ENCODE results near the gene PNPLA7.
"Not testable (repeated sequence)": the region's sequence is repeated elsewhere in the genome, so short reads cannot be mapped to it uniquely, and the experiment has no call there.

The PNPLA7 gene

DNA sequence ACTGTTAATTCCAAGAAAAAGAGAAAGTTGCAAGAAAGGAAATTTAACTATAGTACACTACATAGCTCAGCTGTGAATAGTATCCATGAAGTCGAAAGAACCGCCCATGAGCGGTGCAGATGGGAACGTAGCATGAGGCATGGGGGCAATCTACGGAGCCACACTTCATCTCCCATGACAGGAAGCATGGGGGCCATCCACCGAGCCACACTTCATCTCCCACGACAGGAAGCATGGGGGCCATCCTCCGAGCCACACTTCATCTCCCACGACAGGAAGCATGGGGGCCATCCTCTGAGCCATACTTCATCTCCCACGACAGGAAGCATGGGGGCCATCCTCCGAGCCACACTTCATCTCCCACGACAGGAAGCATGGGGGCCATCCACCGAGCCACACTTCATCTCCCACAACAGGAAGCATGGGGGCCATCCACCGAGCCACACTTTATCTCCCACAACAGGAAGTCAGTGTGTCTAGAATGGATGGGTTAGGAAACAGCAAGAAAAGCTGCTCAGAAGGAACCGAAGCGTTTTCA, 13.5 kb downstream of the PNPLA7 start:
- not testable (repeated sequence) for DNase-seq

DNA sequence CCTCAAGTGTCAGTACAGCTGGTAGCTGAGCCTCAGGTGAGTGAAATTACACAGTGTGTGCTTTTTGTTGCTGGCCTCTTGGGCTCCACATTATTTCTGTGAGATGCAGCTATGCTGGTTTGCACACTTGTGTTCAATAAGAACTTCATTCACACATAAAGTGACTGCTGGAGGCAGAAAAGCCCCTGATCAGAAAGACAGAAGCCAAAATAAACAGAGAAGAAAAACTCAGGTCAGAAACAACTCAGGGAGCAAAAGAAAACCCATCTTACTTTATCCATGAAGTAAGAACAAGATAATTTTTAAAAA, 15.1 kb downstream of the PNPLA7 start:
- DNase-seq: no peak

DNA sequence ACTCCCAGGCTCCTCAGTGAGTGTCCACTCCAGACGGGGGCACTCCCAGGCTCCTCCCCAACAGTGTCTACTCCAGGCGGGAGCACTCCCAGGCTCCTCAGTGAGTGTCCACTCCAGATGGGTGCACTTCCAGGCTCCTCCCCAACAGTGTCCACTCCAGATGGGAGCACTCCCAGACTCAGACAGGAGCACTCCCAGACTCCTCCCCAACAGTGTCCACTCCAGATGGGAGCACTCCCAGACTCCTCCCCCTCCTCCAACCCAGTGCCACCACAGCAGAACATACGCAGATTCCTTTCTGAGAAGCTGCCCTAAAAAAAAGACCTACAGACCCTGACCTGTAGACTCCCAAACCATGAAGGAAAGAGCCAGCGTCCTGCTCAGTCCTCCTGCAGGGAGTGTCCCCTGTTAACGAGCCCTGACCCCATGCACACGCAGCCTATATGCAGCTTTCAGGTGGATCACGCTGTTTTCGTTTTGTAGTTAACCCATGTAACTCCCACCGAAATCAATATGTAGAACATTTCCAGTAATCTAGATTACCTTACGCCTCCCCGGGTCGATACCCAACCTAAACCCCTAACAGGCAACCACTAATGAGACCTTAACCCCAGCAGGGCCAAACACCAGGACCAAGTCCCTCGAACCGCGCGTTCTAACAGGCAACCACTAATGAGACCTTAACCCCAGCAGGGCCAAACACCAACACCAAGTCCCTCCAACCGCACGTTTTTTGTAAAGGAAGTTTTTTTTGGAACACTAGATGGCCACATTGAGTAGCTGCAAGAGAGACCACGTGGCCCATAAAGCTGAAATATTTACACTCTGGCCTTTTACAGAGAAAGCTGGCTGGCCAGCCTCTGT, 15.7 kb downstream of the PNPLA7 start:
- DNase-seq: no peak

DNA sequence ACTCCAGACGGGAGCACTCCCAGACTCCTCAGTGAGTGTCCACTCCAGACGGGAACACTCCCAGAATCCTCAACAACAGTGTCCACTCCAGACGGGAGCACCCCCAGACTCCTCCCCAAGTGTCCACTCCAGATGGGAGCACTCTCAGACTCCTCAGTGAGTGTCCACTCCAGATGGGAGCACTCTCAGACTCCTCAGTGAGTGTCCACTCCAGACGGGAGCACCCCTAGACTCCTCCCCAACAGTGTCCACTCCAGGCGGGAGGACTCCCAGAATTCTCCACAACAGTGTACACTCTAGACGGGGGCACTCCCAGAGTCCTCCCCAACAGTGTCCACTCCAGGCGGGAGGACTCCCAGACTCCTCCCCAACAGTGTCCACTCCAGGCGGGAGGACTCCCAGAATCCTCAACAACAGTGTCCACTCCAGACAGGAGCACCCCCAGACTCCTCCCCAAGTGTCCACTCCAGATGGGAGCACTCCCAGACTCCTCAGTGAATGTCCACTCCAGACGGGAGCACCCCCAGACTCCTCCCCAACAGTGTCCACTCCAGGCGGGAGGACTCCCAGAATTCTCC, 17.2 kb downstream of the PNPLA7 start:
- not testable (repeated sequence) for DNase-seq

DNA sequence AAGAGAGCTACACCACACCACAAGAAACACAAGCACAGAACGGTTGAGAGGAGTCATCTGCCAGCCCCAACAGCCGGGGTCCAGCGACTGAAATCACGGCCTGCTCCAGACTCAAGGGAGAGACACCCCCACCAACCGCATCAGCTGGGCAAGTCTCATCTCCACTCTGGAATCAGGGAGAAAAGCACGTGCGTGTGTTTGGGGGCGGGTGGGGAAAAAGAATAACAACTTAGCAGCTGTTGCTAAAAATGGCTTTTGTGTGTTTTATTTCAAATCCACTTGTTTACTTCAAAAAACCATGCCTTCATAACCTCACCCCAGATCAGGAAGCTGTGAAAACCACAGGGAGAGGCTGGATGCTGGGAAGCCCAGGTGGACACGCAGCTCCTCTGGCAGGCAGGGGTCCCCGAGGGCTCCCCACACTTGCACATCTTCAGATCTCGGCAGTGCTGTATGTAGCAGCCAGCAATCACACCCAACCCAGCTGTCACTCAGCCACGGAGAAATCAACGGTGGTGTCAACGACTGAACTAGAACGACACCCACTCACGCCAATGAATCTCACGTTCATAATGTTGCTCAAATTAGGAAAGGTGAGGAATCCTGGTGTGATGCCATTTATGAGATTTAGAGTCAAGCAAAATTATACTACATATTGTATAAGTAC, 19.0 kb downstream of the PNPLA7 start:
- DNase-seq: no peak

DNA sequence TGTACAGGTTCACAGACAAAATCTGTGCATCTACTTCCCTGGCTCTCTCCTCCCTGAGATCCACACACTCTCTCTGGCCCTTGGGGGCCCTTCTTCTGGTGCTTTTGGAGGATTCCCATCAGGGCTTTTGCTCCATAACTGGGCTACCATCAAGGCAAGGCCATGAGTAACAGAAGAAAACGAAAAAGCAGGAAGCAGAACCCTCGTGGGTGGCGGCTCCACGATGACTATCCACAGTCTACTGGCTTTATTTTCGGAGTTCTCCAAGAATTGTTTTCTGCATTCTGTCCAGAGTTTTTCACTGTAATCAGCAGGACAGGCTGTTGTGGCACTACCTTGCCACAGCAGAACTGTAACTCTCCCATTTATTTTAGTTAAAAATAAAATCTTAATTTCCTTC, 19.9 kb downstream of the PNPLA7 start:
- no peak for DNase-seq

DNA sequence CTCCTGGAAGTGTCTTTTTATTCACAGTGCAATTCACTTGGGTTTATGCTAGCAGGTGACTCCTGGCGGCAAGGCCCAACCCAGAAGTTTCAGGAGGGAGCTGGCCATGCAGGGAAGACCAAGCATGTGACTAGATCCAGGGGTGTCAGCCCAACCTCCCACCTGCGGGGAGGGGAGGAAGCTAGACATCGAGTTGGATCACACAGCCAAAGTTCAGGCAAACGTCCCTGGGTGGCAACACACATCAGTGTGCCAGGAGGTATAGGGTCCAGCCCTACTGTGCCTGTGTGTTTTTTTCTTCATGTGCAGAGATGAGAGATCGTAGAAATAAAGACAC, 25.3 kb downstream of the PNPLA7 start:
- no peak for DNase-seq

DNA sequence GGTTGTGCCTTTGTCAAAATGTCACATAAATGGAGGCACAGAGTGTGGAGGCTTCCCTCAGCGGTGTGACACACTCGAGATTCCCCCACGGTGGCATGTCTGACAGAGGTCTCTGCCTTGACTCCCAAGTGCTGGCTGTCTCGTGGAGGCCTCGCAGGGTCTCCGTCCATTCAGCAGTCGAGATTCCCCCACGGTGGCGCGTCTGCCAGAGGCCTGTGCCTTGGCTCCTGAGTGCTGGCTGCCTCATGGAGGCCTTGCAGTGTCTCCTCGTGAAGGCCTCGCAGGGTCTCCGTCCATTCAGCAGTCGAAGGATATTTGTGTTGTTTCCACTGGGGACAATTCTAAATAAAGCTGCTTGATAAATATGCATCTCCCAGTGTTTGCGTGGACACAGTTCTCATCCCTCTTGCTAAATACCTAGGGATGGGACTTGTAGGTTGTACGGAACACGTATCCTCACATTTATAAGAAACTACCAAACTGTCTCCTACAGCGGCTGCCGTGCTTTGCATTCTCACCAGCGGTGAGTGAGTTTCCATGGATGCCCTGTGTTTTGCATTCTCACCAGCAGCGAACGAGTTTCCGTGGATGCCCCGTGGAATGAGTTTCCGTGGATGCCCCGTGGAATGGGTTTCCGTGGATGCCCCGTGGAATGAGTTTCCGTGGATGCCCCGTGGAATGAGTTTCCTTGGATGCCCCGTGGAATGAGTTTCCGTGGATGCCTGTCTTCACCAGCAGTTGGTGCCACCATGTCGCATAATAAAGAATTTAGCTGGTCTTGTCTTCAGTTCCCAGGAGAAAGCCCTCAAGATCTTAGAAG, 25.8 kb downstream of the PNPLA7 start:
- DNase-seq: no peak

DNA sequence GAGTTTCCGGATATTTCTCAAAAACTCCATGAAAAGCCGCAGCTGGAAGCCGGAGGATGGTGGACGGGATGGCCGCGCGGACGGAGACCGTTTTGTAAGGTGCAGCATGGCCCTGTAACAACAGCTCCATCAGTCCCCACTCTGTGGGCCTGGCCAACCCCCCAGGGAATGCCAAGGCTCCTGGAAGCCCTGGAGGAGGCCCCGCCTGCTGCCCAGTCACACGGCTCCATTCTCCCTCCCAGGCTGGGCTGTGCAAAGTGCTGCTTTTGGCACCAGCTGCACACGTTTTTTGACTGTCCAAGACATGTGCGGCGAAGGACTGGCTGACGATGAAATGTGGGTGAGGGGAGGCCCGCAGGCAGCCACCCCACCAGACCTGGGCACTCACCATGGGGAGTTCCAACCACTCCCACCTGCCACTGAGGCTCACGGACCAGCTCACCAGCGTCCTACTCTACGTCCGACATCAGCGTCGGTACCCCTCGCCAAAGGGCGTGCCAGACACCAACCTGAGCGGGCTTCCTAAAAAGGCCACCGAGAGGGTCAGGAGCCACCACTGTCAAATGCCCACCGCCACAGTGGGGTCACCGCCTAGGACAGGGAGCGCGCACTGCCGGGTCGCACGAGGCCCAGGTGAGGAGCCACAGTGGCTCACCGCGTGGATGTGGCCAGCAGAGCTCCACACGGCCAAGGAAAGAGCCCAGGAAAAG, 27.3 kb downstream of the PNPLA7 start:
- DNase-seq: no peak

DNA sequence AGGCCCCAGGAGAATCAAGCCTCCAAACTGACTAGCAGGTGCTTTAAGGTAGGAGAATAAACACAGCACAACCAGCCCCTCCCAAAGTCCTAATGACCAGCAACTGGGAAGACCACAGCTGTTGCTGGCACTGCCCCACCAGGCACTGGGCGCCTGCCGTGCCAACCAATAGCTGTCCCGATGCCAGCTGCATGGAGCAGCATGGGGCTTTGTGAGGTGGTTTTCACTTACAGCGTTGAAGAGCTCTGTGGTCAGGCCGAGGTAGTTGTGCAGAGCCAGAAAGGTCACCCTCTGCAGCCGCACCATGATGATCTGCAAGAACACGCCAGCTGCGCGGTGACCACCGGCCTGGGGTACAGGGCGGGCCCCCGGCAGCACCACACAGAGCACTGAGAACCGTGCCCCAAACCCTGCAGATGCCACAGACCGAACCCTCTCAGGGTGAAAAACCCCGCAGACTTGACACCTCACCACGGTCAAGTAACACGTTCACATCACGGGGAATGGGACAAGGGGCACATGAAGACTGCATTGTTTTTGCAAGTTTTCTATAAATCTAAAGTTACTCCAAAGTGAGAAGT, 28.7 kb downstream of the PNPLA7 start:
- no peak for DNase-seq

DNA sequence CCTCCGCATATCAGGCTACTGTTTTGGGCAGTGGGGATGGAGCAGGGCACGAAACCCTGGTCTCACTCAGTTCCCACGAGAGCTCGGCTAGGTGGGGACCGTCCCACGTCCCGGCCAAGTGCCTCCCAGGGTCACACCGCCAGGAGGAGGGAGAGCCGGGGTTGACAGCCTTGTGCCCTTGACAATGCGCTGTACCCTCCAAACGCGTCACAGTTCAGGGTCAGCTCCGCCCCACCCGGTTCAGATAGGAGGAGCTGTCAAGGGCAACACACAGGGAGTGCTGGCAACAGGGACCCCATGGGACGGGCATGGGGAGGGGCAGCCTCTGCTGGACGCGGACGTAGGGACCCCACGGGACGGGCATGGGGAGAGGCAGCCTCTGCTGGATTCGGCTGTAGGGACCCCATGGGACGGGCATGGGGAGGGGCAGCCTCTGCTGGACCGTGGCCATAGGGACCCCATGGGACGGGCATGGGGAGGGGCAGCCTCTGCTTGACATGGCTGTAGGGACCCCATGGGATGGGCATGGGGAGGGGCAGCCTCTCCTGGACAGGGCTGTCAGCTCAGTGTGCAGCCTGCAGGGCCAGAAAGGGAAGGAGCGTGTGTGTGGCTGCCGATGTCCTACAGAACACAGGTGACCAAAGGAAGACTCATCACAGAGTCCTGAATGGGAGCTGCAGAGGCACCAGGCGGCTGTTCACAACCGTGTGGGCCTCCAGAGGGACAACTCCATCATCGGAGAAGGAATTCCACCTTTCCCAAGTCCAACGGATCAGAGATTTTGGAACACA, 29.4 kb downstream of the PNPLA7 start:
- DNase-seq: no peak

DNA sequence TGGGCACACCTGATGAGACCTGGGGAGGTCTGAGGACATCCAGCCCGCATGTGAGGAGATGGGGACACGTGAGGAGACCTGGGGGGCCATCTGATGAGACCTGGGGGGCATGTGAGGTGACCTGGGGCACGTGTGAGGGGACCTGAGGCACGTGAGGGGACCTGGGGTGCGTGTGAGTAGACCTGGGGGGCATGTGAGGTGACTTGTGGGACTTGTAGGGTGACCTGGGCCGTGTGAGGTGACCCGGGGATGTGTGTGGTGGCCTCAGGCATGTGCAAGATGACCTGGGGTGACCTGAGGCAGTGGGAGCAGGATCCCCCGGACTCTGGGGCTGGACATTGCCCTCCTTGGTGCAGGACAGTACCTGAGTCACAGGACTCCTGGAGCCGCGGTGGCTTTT, 30.6 kb downstream of the PNPLA7 start:
- no peak for DNase-seq

DNA sequence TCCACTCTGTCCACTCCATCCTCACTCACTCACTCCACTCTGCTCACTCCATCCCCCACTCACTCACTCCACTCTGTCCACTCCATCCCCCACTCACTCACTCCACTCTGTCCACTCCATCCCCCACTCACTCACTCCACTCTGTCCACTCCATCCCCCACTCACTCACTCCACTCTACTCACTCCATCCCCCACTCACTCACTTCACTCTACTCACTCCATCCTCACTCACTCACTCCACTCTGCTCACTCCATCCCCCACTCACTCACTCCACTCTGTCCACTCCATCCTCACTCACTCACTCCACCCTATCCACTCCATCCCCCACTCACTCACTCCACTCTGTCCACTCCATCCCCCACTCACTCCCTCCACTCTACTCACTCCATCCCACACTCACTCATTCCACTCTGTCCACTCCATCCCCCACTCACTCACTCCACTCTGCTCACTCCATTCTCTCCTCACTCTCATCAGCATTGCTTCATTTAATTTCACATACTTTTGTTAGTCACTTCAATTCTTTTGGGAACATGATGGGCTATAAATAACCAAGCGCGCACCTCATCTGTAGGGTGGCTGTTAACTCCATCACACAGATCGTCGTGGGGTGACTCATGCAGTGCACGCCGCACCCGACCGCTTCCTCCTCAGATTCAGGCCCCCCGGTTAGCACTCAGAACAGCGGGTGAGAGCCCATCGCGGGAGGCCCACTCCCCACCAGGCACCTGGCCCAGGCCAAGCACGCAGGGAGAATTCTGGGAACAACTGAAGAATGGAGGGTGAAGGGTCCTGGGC, 31.3 kb downstream of the PNPLA7 start:
- not testable (repeated sequence) for DNase-seq

DNA sequence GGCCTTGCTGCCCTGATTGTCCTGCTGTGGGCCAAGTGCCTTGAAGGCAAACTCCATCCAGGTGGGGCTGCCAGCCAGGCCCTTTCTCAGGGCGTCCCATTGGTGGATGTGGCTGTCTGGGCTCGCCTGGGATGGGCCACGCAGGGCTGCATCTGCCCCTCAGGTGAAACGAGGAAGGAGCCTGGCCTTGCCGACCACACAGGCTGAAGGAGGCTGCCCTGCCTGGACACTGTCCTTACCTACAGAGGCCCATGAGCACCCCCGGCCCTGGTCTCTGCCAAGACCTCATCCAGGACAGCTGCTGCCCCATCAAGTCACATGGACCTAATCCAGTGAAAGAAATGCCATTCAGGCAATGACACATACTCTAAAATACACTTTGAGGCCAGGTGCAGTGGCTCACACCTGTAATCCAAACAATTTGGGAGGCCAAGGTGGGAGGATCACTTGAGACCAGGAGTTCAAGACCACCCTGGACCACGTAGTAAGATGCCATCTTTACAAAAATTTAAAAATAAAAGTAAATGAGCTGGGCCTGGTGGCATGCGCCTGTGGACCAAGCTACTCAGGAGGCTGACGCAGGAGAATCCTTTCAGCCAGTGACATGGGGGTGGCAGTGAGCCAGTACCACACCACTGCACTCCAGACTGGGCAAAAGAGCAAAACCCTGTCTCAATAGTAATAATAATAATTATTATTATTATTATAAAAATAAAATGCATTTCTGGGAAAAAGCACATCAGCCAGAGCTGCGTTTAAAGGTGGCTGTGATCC, 33.9 kb downstream of the PNPLA7 start:
- no peak for DNase-seq

DNA sequence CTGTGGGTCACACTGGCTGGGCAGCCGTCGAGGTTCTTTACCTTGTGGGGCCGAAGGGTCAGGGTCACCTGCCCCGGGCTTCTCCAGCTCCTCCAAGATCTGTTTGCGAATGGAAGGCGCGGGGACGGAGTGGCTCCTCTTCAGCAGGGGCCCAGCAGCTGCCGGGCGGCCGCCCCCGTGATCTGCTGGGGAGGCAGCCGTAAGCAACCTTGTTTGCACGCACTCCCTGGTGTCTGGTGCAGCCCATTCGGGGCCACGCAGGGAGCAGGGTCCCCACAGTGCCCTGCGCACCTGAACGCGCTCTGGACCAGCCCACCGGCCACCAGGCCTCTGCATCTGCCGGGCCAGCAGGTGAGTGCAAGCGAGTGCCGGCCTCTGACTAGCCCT, 34.9 kb downstream of the PNPLA7 start:
- DNase-seq: no peak

DNA sequence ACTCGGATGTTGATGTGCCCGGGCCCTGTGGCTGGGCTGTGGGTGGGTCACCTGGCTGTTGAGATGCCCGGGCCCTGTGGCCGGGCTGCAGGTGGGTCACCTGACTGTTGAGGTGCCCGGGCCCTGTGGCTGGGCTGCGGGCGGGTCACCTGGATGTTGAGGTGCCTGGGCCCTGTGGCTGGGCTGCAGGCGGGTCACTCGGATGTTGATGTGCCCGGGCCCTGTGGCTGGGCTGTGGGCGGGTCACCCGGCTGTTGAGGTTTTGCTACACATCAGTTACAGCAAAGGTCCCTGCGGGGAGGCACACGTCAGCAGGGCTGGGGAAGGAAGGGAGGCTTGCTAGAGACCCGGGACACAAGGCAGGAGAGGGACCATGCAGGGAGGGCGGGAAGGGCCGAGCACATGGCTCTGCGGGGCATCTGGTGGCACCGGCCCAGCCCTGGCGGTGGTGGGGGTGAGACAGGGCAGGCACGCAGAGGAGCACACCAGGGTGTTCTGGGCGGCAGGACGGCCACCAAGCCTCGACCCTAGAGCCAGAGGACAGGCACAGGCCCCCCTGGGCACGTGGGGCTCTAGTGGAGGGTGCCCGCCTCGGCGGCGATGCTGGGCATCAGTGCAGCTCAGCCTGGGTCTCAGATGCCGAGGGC, 35.4 kb downstream of the PNPLA7 start:
- no peak for DNase-seq

DNA sequence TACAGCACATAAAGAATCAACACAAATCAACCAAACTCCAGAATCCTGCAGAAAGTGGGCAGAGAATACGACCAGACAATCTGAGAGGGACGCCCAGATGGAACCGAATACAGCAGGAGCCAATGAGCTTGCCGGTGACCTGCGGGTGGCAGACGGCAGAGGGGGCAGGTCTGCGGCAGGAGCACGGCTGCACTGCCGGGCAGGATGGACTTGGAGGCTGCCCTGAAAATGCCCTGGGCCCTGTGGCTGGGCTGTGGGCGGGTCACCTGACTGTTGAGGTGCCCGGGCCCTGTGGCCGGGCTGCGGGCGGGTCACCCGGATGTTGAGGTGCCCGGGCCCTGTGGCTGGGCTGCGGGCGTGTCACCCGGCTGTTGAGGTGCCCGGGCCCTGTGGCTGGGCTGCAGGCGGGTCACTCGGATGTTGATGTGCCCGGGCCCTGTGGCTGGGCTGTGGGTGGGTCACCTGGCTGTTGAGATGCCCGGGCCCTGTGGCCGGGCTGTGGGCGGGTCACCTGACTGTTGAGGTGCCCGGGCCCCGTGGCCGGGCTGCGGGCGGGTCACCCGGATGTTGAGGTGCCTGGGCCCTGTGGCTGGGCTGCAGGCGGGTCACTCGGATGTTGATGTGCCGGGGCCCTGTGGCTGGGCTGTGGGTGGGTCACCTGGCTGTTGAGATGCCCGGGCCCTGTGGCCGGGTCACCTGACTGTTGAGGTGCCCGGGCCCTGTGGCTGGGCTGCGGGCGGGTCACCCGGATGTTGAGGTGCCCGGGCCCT, 36.2 kb downstream of the PNPLA7 start:
- DNase-seq: not testable (repeated sequence)

DNA sequence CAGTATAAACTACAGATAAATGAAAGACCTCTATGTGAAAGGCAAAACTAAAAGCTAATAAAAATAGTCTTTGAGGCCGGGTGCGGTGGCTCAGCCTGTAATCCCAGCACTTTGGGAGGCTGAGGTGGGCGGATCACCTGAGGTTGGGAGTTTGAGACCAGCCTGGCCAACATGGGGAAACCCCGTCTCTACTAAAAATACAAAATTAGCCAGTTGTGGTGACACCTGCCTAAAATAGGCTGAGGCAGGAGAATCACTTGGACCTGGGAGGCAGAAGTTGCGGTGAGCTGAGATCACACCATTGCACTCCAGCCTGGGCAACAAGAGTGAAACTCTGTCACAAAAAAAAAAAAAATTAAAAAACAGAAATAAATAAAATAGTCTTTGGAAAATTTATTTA, 37.1 kb downstream of the PNPLA7 start:
- DNase-seq: not testable (repeated sequence)

Data from activated CD4-positive, alpha-beta T cell treated with anti-CD3 and anti-CD28 coated beads for 4 hours (primary cell).